Heart left ventricle (tissue), 13 donors: ENCODE measurements around the gene PRKAG2.

Experiments
- POLR2A ChIP-seq, 2 donors: fragments of 450-650 bp; IDR thresholded peaks; one replicate each; pipeline ENCODE4 v1.6.1; 2017; ENCODE audit warnings: antibody characterized with exemption in 2 of 2, mild to moderate bottlenecking in 2 of 2, moderate library complexity in 2 of 2
- TF ChIP-seq, protein P1 (sequence below), 12 donors: fragments of 200-600 bp; sonication (generic) in 4 of 12; IDR thresholded peaks; one replicate each; pipeline versions ENCODE4 v1.5.0 to v1.8.0; 2018 to 2022; ENCODE audit warnings: antibody characterized with exemption in 12 of 12, mild to moderate bottlenecking in 5 of 12
- donor health status: ischemic (EF 13 %, LVEDD 7.1; RV severe dilation, severe dysfunction).
- donor health status: DM: no; HTN: yes; CAD: no.
- donor health status: DM: no; HTN: no; CAD: no.
- donor health status: ischemic (EF 25% LVEDD 6.9; RV normal size, moderate dysfunction).
- donor health status: ischemic (EF 25% LVEDD 5.7; RV mildly dilated, moderate dysfunction).
- donor health status: ischemic (EF 35%, LVEDD 5.7; RV mildly dilated, moderate dysfunction).
- donor health status: nonischemic (EF 11% LVEDD 7.7; RV severe dilation, severe dysfunction).
- donor health status: DM: yes; HTN: yes; CAD: no.
- donor health status: PGD.
- donor health status: ischemic (EF 29% LVEDD 5.4; RV normal size, mild dysfunction).
- donor health status: nonischemic (EF 23%, LVEDD 6.1; RV moderate dilation, normal function).

DNA sequence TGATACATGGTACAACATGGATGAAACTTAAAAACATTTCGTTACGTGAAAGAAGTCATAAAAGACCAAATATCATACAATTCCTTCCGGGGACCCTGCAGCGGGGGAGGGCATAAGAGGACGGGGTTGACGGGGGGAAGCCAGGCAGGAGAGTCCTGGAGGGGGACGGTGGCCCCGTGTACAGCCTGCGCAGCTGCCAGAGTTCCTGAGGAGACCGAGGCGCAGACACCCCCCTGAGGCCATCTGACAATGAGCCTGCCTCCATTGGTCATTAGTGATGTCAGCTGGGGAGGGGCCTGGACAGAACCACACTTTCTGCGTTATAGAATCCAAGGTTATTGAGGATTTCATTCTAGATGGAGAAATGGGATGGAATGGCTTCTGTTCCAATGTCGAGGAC is 47.2 kb downstream of the PRKAG2 start:
- TF ChIP-seq POLR2A (IDR thresholded peaks at IDR 0.05): no peak
- TF ChIP-seq, protein P1, sequence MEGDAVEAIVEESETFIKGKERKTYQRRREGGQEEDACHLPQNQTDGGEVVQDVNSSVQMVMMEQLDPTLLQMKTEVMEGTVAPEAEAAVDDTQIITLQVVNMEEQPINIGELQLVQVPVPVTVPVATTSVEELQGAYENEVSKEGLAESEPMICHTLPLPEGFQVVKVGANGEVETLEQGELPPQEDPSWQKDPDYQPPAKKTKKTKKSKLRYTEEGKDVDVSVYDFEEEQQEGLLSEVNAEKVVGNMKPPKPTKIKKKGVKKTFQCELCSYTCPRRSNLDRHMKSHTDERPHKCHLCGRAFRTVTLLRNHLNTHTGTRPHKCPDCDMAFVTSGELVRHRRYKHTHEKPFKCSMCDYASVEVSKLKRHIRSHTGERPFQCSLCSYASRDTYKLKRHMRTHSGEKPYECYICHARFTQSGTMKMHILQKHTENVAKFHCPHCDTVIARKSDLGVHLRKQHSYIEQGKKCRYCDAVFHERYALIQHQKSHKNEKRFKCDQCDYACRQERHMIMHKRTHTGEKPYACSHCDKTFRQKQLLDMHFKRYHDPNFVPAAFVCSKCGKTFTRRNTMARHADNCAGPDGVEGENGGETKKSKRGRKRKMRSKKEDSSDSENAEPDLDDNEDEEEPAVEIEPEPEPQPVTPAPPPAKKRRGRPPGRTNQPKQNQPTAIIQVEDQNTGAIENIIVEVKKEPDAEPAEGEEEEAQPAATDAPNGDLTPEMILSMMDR (IDR thresholded peaks at IDR 0.05): no peak
